Measurements from ENCODE around the gene REC114. TPM values are rescaled to one million over a fixed set of nuclear protein-coding genes. Genes with fewer than 3 reads are reported as not detected.

Gene REC114
- polyA plus RNA-seq, 1 donor (not counting 4 experiments of a cell fraction or from before 2014, with no cell fraction given): not detected

GRCh38 chr15:73602992-73603391, 160.0 kb downstream of the REC114 start:
- no peak for TF ChIP-seq CTCF (optimal IDR thresholded peaks at IDR 0.05 in 1 of 3, IDR thresholded peaks at IDR 0.05 in 1 of 3, conservative IDR thresholded peaks at IDR 0.05 in 1 of 3; ENCODE audit: extremely low read depth in 1 of 3, insufficient read depth in 2 of 3, low read length in 3 of 3)
- no peak for TF ChIP-seq EZH2 (IDR thresholded peaks at IDR 0.05; ENCODE audit: low read length)
- Histone ChIP-seq H3K4me2 (ENCODE audit: control insufficient read depth, extremely low read depth, insufficient read depth, low read depth, low read length) (peak overlapping the region; percentile 77), H2AFZ (ENCODE audit: control insufficient read depth, low read length) (no peak overlapping the region), H3K9me1 (ENCODE audit: control insufficient read depth, extremely low read depth, insufficient read depth, low read length) (peaks cover 9% of the 10 kb centered on the region), H3K27ac (ENCODE audit: control insufficient read depth, insufficient read depth, low read length) (no peak overlapping the region), H3K79me2 (ENCODE audit: control insufficient read depth, insufficient read depth, low read length) (peaks cover 99% of the 10 kb centered on the region), H4K20me1 (ENCODE audit: control insufficient read depth, extremely low read depth, insufficient read depth, low read length) (peaks cover 17% of the 10 kb centered on the region), H3K4me1 (ENCODE audit: control insufficient read depth, extremely low read depth, insufficient read depth, low read length) (peaks cover 56% of the 10 kb centered on the region), H3K9me3 (ENCODE audit: control insufficient read depth, low read depth, low read length) (no peaks in the 10 kb centered on the region), H3K9ac (ENCODE audit: control insufficient read depth, extremely low read depth, insufficient read depth, low read length) (no peak overlapping the region), H3K4me3 (ENCODE audit: control insufficient read depth in 2 of 3, extremely low read depth in 1 of 3, insufficient read depth in 2 of 3, low read depth in 1 of 3, low read length in 3 of 3) (no peak overlapping the region), H3K27me3 (ENCODE audit: control insufficient read depth, extremely low read depth, insufficient read depth, low read length) (no peaks in the 10 kb centered on the region), H3K36me3 (ENCODE audit: control insufficient read depth in 2 of 2, extremely low read depth in 1 of 2, insufficient read depth in 2 of 2, low read length in 2 of 2) (peaks cover 0 to 7% of the 10 kb centered on the region in 2 experiments)
- DNase-seq (ENCODE audit: low read depth, low spot score): no peak
- dilution Hi-C loops (cut with MboI; ENCODE audit: extremely low pct_ligation_motif_present, low sequenced_read_pairs): no loop called here
- no peak for FAIRE-seq

- H3K4me2 ChIP-seq (ENCODE audit: control insufficient read depth, extremely low read depth, insufficient read depth, low read depth, low read length): no peak overlapping the region
- dilution Hi-C loops (cut with MboI; ENCODE audit: extremely low pct_ligation_motif_present, low sequenced_read_pairs): no loop called here
- no peak overlapping the region for H3K9ac ChIP-seq (ENCODE audit: control insufficient read depth, extremely low read depth, insufficient read depth, low read length)
- H3K9me3 ChIP-seq (ENCODE audit: control insufficient read depth, low read depth, low read length): no peaks in the 10 kb centered on the region
- no peak for DNase-seq (ENCODE audit: low read depth, low spot score)
- H4K20me1 ChIP-seq (ENCODE audit: control insufficient read depth, extremely low read depth, insufficient read depth, low read length): peaks cover 18% of the 10 kb centered on the region
- peaks cover 51% of the 10 kb centered on the region for H3K4me1 ChIP-seq (ENCODE audit: control insufficient read depth, extremely low read depth, insufficient read depth, low read length)
- H3K79me2 ChIP-seq (ENCODE audit: control insufficient read depth, insufficient read depth, low read length): peaks cover 99% of the 10 kb centered on the region
- TF ChIP-seq CTCF (optimal IDR thresholded peaks at IDR 0.05 in 1 of 3, IDR thresholded peaks at IDR 0.05 in 1 of 3, conservative IDR thresholded peaks at IDR 0.05 in 1 of 3; ENCODE audit: extremely low read depth in 1 of 3, insufficient read depth in 2 of 3, low read length in 3 of 3): no peak
- no peak for TF ChIP-seq EZH2 (IDR thresholded peaks at IDR 0.05; ENCODE audit: low read length)
- H3K4me3 ChIP-seq (ENCODE audit: control insufficient read depth in 2 of 3, extremely low read depth in 1 of 3, insufficient read depth in 2 of 3, low read depth in 1 of 3, low read length in 3 of 3): no peak overlapping the region
- no peak overlapping the region for H3K27ac ChIP-seq (ENCODE audit: control insufficient read depth, insufficient read depth, low read length)
- no peak overlapping the region for H2AFZ ChIP-seq (ENCODE audit: control insufficient read depth, low read length)
- peaks cover 0 to 4% of the 10 kb centered on the region in 2 experiments for H3K36me3 ChIP-seq (ENCODE audit: control insufficient read depth in 2 of 2, extremely low read depth in 1 of 2, insufficient read depth in 2 of 2, low read length in 2 of 2)
- H3K27me3 ChIP-seq (ENCODE audit: control insufficient read depth, extremely low read depth, insufficient read depth, low read length): no peaks in the 10 kb centered on the region
- FAIRE-seq: no peak
- H3K9me1 ChIP-seq (ENCODE audit: control insufficient read depth, extremely low read depth, insufficient read depth, low read length): peaks cover 2% of the 10 kb centered on the region
Observed at GRCh38 chr15:73604477-73604876, 161.5 kb downstream of the REC114 start.
